ENCODE results near the gene BORCS5.

GRCh38 chr12:12353276-12353675 is 3.6 kb upstream of the BORCS5 start:
- no peak for TF ChIP-seq CTCF (conservative IDR thresholded peaks at IDR 0.05; ENCODE audit: low read depth, low read length)
- no peak for TF ChIP-seq USF2 (IDR thresholded peaks at IDR 0.05; ENCODE audit: low read depth, low read length)
- no peak for TF ChIP-seq POLR2A (IDR thresholded peaks at IDR 0.05; ENCODE audit: low read depth, low read length)

Data from IMR-90 (cell line).